K562 treated with DMSO at 1 percent for 48 hours (cell line): ENCODE data around the gene PHETA2. TPM values are rescaled to one million over a fixed set of nuclear protein-coding genes. Genes with fewer than 3 reads are reported as not detected.

Experiments
- total RNA-seq: library from RNA; unstranded; fragments of 300-600 nt; gene quantifications from 2 replicates; pipeline ENCODE4 v1.2.3, GENCODE V29; 2022; ENCODE audit warnings: low replicate concordance; ENCODE audit errors: extremely low read depth

The PHETA2 gene, protein sequence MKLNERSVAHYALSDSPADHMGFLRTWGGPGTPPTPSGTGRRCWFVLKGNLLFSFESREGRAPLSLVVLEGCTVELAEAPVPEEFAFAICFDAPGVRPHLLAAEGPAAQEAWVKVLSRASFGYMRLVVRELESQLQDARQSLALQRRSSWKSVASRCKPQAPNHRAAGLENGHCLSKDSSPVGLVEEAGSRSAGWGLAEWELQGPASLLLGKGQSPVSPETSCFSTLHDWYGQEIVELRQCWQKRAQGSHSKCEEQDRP
- total RNA-seq: not detected in 2 replicates

DNA sequence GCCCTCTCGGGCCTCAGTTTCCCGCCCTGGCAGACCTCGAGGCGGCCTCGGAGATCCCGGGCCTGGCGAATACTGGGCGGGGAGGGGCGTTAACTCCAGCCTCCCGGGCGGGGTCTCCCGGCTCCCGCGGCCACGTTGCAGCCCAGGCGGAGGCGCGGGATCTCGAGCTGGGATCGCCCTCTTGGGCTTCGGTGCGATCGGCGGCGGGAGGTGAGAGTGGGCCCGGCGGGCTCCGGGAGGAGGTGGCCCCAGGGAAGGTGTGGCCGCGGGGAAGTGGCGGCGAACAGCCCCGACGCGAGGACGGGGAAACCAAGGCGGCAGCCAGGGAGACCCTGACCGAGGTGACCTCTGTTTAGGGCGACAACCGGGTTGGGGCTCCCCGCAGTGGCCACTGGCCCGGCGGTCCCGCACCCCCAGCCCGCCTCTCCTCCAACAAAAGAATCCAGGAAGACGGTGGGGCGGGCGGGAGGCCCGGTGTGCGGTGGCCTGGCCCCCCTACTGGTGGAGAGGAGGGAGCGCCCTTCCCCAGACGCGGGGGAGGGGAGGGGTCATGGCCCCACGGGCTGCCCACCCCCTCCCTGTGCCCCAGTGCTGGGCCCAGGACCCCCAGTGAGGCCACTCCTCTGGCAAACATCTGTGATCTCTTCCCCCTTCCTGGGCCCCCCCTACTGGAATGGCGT is at the start of gene PHETA2:
PHETA2 (plus strand) TSS at position 117 of the 680 bp plus-strand sequence. CDS start 3,046 bp downstream, outside the sequence.

GRCh38 chr22:42070517-42071422 is 3.3 kb upstream of the PHETA2 start, which contains the start of gene NAGA:
Gene NAGA, minus strand, starts transcription at chr22:42070812. Its CDS starts 515 bp downstream, at chr22:42070297.

GRCh38 chr22:42079319-42080251 is 5.5 kb downstream of the PHETA2 start, which contains the start of gene SMDT1:
Gene SMDT1, plus strand, starts transcription at chr22:42079700. Its CDS starts 69 bp downstream, at chr22:42079769.

GRCh38 chr22:42090596-42091454 is 16.8 kb downstream of the PHETA2 start, which contains the start of gene NDUFA6:
Gene NDUFA6, minus strand, starts transcription at chr22:42090772. Its CDS starts 28 bp downstream, at chr22:42090744.

Other genes starting within 250 kb of the PHETA2 start
- gene SREBF2, start 241.1 kb upstream of the PHETA2 start, total RNA-seq: not detected in 2 replicates
- not detected in 2 replicates for gene SHISA8, start 159.2 kb upstream of the PHETA2 start, total RNA-seq
- gene TNFRSF13C, start 147.4 kb upstream of the PHETA2 start, total RNA-seq: not detected in 2 replicates
- not detected in 2 replicates for gene CENPM, start 127.1 kb upstream of the PHETA2 start, total RNA-seq
- not detected in 2 replicates for gene SEPTIN3, start 104.8 kb upstream of the PHETA2 start, total RNA-seq
- not detected in 2 replicates for gene WBP2NL, start 75.5 kb upstream of the PHETA2 start, total RNA-seq
- not detected in 2 replicates for gene NAGA, start 3.4 kb upstream of the PHETA2 start, total RNA-seq
- not detected in 2 replicates for gene SMDT1, start 5.5 kb downstream of the PHETA2 start, total RNA-seq
- not detected in 2 replicates for gene NDUFA6, start 16.5 kb downstream of the PHETA2 start, total RNA-seq
- not detected in 2 replicates for gene CYP2D6, start 56.6 kb downstream of the PHETA2 start, total RNA-seq
- gene TCF20, start 196.4 kb downstream of the PHETA2 start, total RNA-seq: not detected in 2 replicates